WTC11 (cell line): Measurements from ENCODE around the gene LYVE1. TPM values are rescaled to one million over a fixed set of nuclear protein-coding genes. Genes with fewer than 3 reads are reported as not detected.

Source experiments
- ATAC-seq: fragments of 200-7000 bp; cut with Tn5 transposase; 2 replicates; pipeline ENCODE4 v1.10.0; 2021; ENCODE audit warnings: mild to moderate bottlenecking, moderate library complexity
- CTCF ChIA-PET: fragments of 300-600 bp; sonication (Branson Sonifier 250); formaldehyde crosslinking; loops from one replicate; lab custom pipeline; 2021; ENCODE audit warnings: antibody characterized with exemption; lab: Charles Lee
- POLR2A ChIA-PET: fragments of 350-600 bp; sonication (Branson Sonifier 250); formaldehyde crosslinking; loops from one replicate; lab custom pipeline; 2021; ENCODE audit warnings: antibody characterized with exemption; lab: Charles Lee
- DNase-seq: peaks from one replicate; pipeline ENCODE4 v3.0.0; 2021; ENCODE audit warnings: low spot score
- H3K27ac Mint-ChIP-seq: 2 replicates; pipeline ENCODE4 v1.8.0; 2021; ENCODE audit warnings: mixed read lengths
- H3K27me3 Mint-ChIP-seq: 2 replicates; pipeline ENCODE4 v1.8.0; 2021; ENCODE audit warnings: low read depth, mild to moderate bottlenecking, moderate library complexity, mixed read lengths
- H3K36me3 Mint-ChIP-seq: 2 replicates; pipeline ENCODE4 v1.8.0; 2021; ENCODE audit warnings: mixed read lengths
- H3K4me1 Mint-ChIP-seq: 2 replicates; pipeline ENCODE4 v1.8.0; 2022; ENCODE audit warnings: mixed read lengths
- H3K4me3 Mint-ChIP-seq: 2 replicates; pipeline ENCODE4 v1.8.0; 2021; ENCODE audit warnings: mild to moderate bottlenecking, moderate library complexity, mixed read lengths
- H3K9me3 Mint-ChIP-seq: 2 replicates; pipeline ENCODE4 v1.8.0; 2021; ENCODE audit warnings: mixed read lengths
- ARID4B ChIP-seq: sonication (generic); formaldehyde crosslinking; IDR thresholded peaks from 2 replicates; pipeline ENCODE4 v1.8.0; 2023; ENCODE audit warnings: missing genetic modification reagents, mild to moderate bottlenecking, borderline replicate concordance
- CBFB ChIP-seq: sonication (generic); formaldehyde crosslinking; IDR thresholded peaks from 2 replicates; pipeline ENCODE4 v1.8.1; 2022; ENCODE audit warnings: mild to moderate bottlenecking, low read depth, missing genetic modification reagents
- E2F5 ChIP-seq: sonication (generic); formaldehyde crosslinking; IDR thresholded peaks from 2 replicates; pipeline ENCODE4 v1.8.1; 2022; ENCODE audit warnings: mild to moderate bottlenecking, moderate library complexity, missing genetic modification reagents
- ESRRA ChIP-seq: sonication (generic); formaldehyde crosslinking; IDR thresholded peaks from 2 replicates; pipeline ENCODE4 v1.8.1; 2022; ENCODE audit warnings: mild to moderate bottlenecking, missing genetic modification reagents, borderline replicate concordance
- NFYB ChIP-seq: sonication (generic); formaldehyde crosslinking; conservative IDR thresholded peaks from 2 replicates; pipeline ENCODE4 v1.8.0; 2022; ENCODE audit warnings: low read depth, missing genetic modification reagents
- RORB ChIP-seq: fragments of 250-450 bp; sonication (Bioruptor Pico); IDR thresholded peaks from 2 replicates; pipeline ENCODE4 v1.9.0; 2021; ENCODE audit warnings: mild to moderate bottlenecking
- STAT6 ChIP-seq: sonication (generic); formaldehyde crosslinking; conservative IDR thresholded peaks from 2 replicates; pipeline ENCODE4 v1.8.1; 2023; ENCODE audit warnings: mild to moderate bottlenecking, low read depth, missing genetic modification reagents, moderate library complexity
- ZNF219 ChIP-seq: sonication (generic); formaldehyde crosslinking; IDR thresholded peaks from 2 replicates; pipeline ENCODE4 v1.8.0; 2023; ENCODE audit warnings: missing genetic modification reagents, mild to moderate bottlenecking, borderline replicate concordance
- ZNF281 ChIP-seq: sonication (generic); formaldehyde crosslinking; IDR thresholded peaks from 2 replicates; pipeline ENCODE4 v1.8.0; 2023; ENCODE audit warnings: mild to moderate bottlenecking, missing genetic modification reagents
- total RNA-seq: library from RNA; stranded (reverse); gene quantifications from 3 replicates; pipeline ENCODE4 v1.2.3, GENCODE V29; 2021
- TF ChIP-seq, protein P1 (sequence below): sonication (generic); formaldehyde crosslinking; IDR thresholded peaks from 2 replicates; pipeline ENCODE4 v1.8.1; 2023; ENCODE audit warnings: mild to moderate bottlenecking, missing genetic modification reagents

Gene LYVE1
- total RNA-seq, 1 experiment from 2014 or later = 0.24 TPM

DNA sequence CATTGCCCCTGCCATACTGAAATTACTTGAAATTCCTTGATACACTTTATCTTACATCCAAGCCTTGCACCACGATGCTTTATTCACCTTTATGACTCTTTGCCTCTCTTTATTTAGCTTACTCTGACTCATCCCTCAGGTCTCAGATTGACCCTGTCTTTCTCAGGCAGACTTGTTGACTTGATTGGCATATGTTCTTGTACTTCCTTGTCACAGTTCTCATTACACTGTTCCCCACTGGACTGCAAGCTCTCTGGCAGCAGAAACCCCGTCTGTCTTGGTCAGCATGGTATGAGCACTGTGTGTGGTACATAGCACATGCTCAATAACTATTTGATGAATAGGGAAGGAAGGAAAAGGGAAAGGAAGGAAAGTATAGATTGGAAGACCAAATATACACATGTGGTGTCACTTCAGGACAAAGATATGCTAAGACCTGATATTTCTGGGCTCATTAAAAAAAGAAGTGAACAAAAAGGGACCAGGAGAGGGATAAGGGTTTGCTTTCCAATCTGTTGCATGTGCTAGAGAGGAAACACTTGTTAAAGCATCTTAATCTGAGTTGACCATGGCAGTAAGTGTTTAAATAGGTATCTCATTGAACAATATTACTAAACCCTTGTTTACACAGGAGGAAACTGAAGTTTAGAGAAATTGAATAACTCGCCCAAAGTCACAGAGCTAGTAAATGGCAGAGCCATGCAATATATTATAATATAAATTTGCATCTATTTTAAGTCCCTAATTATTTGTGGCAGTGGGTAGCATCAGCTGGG, 7.2 kb downstream of the LYVE1 start (continued):
- TF ChIP-seq ESRRA (CRISPR knock-in tag) (no peak), ZNF281 (no peak)

GRCh38 chr11:10558288-10558687, 10.2 kb downstream of the LYVE1 start:
- Mint-ChIP-seq H3K4me1 (peaks cover 11% of the 10 kb centered on the region), H3K27ac (no peak overlapping the region), H3K9me3 (0 out of 2 replicates have a peak, but pooled peaks cover 3% of the 10 kb centered on the region), H3K36me3 (no peaks in the 10 kb centered on the region), H3K27me3 (no peaks in the 10 kb centered on the region; the same call in none of the 2 replicates), H3K4me3 (no peak overlapping the region)
- ChIA-PET CTCF (interaction anchor here (1.6 kb wide), 1 partner anchor 17 kb away, joined by 6 read pairs; the partner anchor contains the start of gene RNF141), POLR2A (no interaction called here)
- DNase-seq = no peak
- ATAC-seq = no peak
- no peak for TF ChIP-seq STAT6 (CRISPR knock-in tag)
- TF ChIP-seq NFYB (CRISPR knock-in tag) = no peak
- TF ChIP-seq ARID4B (CRISPR knock-in tag) = no peak
- TF ChIP-seq ZNF219 (CRISPR knock-in tag) = no peak
- TF ChIP-seq E2F5 (CRISPR knock-in tag) = no peak
- TF ChIP-seq, protein P1, sequence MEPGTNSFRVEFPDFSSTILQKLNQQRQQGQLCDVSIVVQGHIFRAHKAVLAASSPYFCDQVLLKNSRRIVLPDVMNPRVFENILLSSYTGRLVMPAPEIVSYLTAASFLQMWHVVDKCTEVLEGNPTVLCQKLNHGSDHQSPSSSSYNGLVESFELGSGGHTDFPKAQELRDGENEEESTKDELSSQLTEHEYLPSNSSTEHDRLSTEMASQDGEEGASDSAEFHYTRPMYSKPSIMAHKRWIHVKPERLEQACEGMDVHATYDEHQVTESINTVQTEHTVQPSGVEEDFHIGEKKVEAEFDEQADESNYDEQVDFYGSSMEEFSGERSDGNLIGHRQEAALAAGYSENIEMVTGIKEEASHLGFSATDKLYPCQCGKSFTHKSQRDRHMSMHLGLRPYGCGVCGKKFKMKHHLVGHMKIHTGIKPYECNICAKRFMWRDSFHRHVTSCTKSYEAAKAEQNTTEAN (CRISPR knock-in tag) = no peak
- no peak for TF ChIP-seq RORB (CRISPR knock-in tag)
- TF ChIP-seq CBFB (CRISPR knock-in tag) = no peak
